ENCODE results near the gene MKX. TPM values are rescaled to one million over a fixed set of nuclear protein-coding genes. Genes with fewer than 3 reads are reported as not detected.

The MKX gene
- total RNA-seq, 1 donor from 2014 or later: 0.80 TPM

GRCh38 chr10:27635699-27636270 is 109.8 kb downstream of the MKX start:
- no peak for TF ChIP-seq CTCF (IDR thresholded peaks at IDR 0.05; ENCODE audit: unreplicated experiment)
- H3K4me1 Mint-ChIP-seq (ENCODE audit: unreplicated experiment): no peaks in the 10 kb centered on the region
- no peak overlapping the region for H3K4me3 Mint-ChIP-seq (ENCODE audit: unreplicated experiment)
- H3K36me3 Mint-ChIP-seq (ENCODE audit: low read depth, unreplicated experiment): no peaks in the 10 kb centered on the region
- H3K9me3 Mint-ChIP-seq (ENCODE audit: unreplicated experiment): no peaks in the 10 kb centered on the region
- H3K27me3 Mint-ChIP-seq (ENCODE audit: unreplicated experiment): no peaks in the 10 kb centered on the region
- H3K27ac Mint-ChIP-seq (ENCODE audit: unreplicated experiment): no peak overlapping the region
- DNase-seq (ENCODE audit: low spot score): no peak

- Mint-ChIP-seq H3K27ac (ENCODE audit: unreplicated experiment) (no peak overlapping the region), H3K4me1 (ENCODE audit: unreplicated experiment) (no peaks in the 10 kb centered on the region), H3K9me3 (ENCODE audit: unreplicated experiment) (no peaks in the 10 kb centered on the region), H3K36me3 (ENCODE audit: low read depth, unreplicated experiment) (no peaks in the 10 kb centered on the region), H3K4me3 (ENCODE audit: unreplicated experiment) (no peak overlapping the region), H3K27me3 (ENCODE audit: unreplicated experiment) (no peaks in the 10 kb centered on the region)
- TF ChIP-seq CTCF (IDR thresholded peaks at IDR 0.05; ENCODE audit: unreplicated experiment): no peak
- no peak for DNase-seq (ENCODE audit: low spot score)
Observed at GRCh38 chr10:27635290-27635689, 110.3 kb downstream of the MKX start.

- Mint-ChIP-seq H3K36me3 (ENCODE audit: low read depth, unreplicated experiment) (no peaks in the 10 kb centered on the region), H3K27ac (ENCODE audit: unreplicated experiment) (no peak overlapping the region), H3K27me3 (ENCODE audit: unreplicated experiment) (no peaks in the 10 kb centered on the region), H3K4me3 (ENCODE audit: unreplicated experiment) (no peak overlapping the region), H3K9me3 (ENCODE audit: unreplicated experiment) (no peaks in the 10 kb centered on the region), H3K4me1 (ENCODE audit: unreplicated experiment) (no peaks in the 10 kb centered on the region)
- TF ChIP-seq CTCF (IDR thresholded peaks at IDR 0.05; ENCODE audit: unreplicated experiment): no peak
- DNase-seq (ENCODE audit: low spot score): no peak
Observed at GRCh38 chr10:27628621-27629020, 117.0 kb downstream of the MKX start.

- Mint-ChIP-seq H3K9me3 (ENCODE audit: unreplicated experiment) (no peaks in the 10 kb centered on the region), H3K27ac (ENCODE audit: unreplicated experiment) (no peak overlapping the region), H3K27me3 (ENCODE audit: unreplicated experiment) (no peaks in the 10 kb centered on the region), H3K4me1 (ENCODE audit: unreplicated experiment) (no peaks in the 10 kb centered on the region), H3K4me3 (ENCODE audit: unreplicated experiment) (no peak overlapping the region), H3K36me3 (ENCODE audit: low read depth, unreplicated experiment) (no peaks in the 10 kb centered on the region)
- TF ChIP-seq CTCF (IDR thresholded peaks at IDR 0.05; ENCODE audit: unreplicated experiment): no peak
- no peak for DNase-seq (ENCODE audit: low spot score)
Observed at GRCh38 chr10:27626890-27627289, 118.7 kb downstream of the MKX start.

GRCh38 chr10:27625452-27626211 is 120.0 kb downstream of the MKX start:
- Mint-ChIP-seq H3K36me3 (ENCODE audit: low read depth, unreplicated experiment) (no peaks in the 10 kb centered on the region), H3K4me1 (ENCODE audit: unreplicated experiment) (no peaks in the 10 kb centered on the region), H3K27ac (ENCODE audit: unreplicated experiment) (no peak overlapping the region), H3K4me3 (ENCODE audit: unreplicated experiment) (no peak overlapping the region), H3K27me3 (ENCODE audit: unreplicated experiment) (no peaks in the 10 kb centered on the region), H3K9me3 (ENCODE audit: unreplicated experiment) (no peaks in the 10 kb centered on the region)
- TF ChIP-seq CTCF (IDR thresholded peaks at IDR 0.05; ENCODE audit: unreplicated experiment): no peak
- no peak for DNase-seq (ENCODE audit: low spot score)

Measured in endothelial cell (in vitro differentiated cells).